GM10266 (cell line): Measurements from ENCODE around the gene LAMB4.

Source experiments
- DNase-seq: peaks from one replicate; pipeline ENCODE4 v3.0.0; 2012; ENCODE audit errors: extremely low spot score
- CTCF ChIP-seq: IDR thresholded peaks from 2 replicates; pipeline ENCODE4 v1.5.1; 2012; ENCODE audit warnings: mild to moderate bottlenecking, low read depth; ENCODE audit not compliant: control insufficient read depth, insufficient read depth; ENCODE audit errors: missing control alignments

LAMB4 gene

GRCh38 chr7:108010377-108010776, 119.8 kb downstream of the LAMB4 start:
- no peak for DNase-seq
- TF ChIP-seq CTCF: no peak

- no peak for DNase-seq
- TF ChIP-seq CTCF: no peak
These were observed 120.3 kb downstream of the LAMB4 start for GRCh38 chr7:108009873-108010272.

GRCh38 chr7:108008827-108009226, 121.3 kb downstream of the LAMB4 start:
- no peak for DNase-seq
- no peak for TF ChIP-seq CTCF

GRCh38 chr7:108008240-108008639, 121.9 kb downstream of the LAMB4 start:
- DNase-seq: no peak
- TF ChIP-seq CTCF: no peak

- no peak for DNase-seq
- no peak for TF ChIP-seq CTCF
These were observed 122.4 kb downstream of the LAMB4 start for GRCh38 chr7:108007762-108008161.

GRCh38 chr7:108007261-108007660, 122.9 kb downstream of the LAMB4 start:
- no peak for DNase-seq

More at GRCh38 chr7:108007261-108007660, 122.9 kb downstream of the LAMB4 start:
- TF ChIP-seq CTCF: no peak
